PFSK-1 (cell line): Measurements from ENCODE around the gene TMEM132E.

Experiments
- FOXP2 ChIP-seq: optimal IDR thresholded peaks from 2 replicates; pipeline ENCODE3; 2011; ENCODE audit warnings: borderline replicate concordance, control low read depth, inconsistent platforms; ENCODE audit not compliant: insufficient read depth; ENCODE audit errors: extremely low read length, extremely low read depth
- POLR2AphosphoS5 ChIP-seq: IDR thresholded peaks from 2 replicates; pipeline ENCODE4 v1.6.1; 2012; ENCODE audit warnings: low read depth, mild to moderate bottlenecking, control low read depth, low read length, moderate library complexity
- SIN3A ChIP-seq: IDR thresholded peaks from 2 replicates; pipeline ENCODE4 v1.6.1; 2012; ENCODE audit warnings: mild to moderate bottlenecking, low read length, moderate library complexity, borderline replicate concordance; ENCODE audit not compliant: insufficient read depth
- TF ChIP-seq, protein P1 (sequence below), 2 experiments: IDR thresholded peaks; 2 replicates each; pipeline versions ENCODE4 v1.6.1 to v1.8.0; 2011 to 2012; ENCODE audit warnings: low read depth in 2 of 2, low read length in 2 of 2, control low read depth in 1 of 2, inconsistent platforms in 1 of 2, mild to moderate bottlenecking in 1 of 2, moderate library complexity in 1 of 2; ENCODE audit not compliant: insufficient read depth in 1 of 2

DNA sequence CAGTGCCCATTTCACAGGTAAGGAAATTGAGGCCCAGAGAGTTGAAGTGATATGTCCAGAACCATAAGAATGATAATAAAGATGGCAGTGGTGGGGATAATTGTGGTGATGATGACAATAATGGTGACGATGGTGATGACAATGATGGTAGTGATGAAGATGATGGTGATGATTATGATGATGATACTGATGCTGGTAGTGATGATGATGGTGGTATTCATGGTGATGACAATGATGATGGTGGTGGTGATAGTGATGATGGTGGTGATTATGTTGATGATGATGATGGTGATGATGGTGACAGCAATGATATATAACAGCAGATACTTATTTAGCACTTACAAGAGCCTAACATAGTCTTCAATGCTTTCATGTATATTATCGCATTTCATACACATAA is 18.1 kb upstream of the TMEM132E start:
- TF ChIP-seq POLR2AphosphoS5 = no peak
- TF ChIP-seq, protein P1, sequence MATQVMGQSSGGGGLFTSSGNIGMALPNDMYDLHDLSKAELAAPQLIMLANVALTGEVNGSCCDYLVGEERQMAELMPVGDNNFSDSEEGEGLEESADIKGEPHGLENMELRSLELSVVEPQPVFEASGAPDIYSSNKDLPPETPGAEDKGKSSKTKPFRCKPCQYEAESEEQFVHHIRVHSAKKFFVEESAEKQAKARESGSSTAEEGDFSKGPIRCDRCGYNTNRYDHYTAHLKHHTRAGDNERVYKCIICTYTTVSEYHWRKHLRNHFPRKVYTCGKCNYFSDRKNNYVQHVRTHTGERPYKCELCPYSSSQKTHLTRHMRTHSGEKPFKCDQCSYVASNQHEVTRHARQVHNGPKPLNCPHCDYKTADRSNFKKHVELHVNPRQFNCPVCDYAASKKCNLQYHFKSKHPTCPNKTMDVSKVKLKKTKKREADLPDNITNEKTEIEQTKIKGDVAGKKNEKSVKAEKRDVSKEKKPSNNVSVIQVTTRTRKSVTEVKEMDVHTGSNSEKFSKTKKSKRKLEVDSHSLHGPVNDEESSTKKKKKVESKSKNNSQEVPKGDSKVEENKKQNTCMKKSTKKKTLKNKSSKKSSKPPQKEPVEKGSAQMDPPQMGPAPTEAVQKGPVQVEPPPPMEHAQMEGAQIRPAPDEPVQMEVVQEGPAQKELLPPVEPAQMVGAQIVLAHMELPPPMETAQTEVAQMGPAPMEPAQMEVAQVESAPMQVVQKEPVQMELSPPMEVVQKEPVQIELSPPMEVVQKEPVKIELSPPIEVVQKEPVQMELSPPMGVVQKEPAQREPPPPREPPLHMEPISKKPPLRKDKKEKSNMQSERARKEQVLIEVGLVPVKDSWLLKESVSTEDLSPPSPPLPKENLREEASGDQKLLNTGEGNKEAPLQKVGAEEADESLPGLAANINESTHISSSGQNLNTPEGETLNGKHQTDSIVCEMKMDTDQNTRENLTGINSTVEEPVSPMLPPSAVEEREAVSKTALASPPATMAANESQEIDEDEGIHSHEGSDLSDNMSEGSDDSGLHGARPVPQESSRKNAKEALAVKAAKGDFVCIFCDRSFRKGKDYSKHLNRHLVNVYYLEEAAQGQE (IDR thresholded peaks at IDR 0.05; ENCODE audit: insufficient read depth in 1 of 2, low read depth in 2 of 2, low read length in 2 of 2) = no peak
- TF ChIP-seq FOXP2 = no peak
- TF ChIP-seq SIN3A = no peak
